HCT116 (cell line): ENCODE data around the gene NR4A1. TPM values are rescaled to one million over a fixed set of nuclear protein-coding genes. Genes with fewer than 3 reads are reported as not detected.

Experiments used
- ATAC-seq: fragments of 200-7000 bp; cut with Tn5 transposase; 2 replicates; pipeline ENCODE4 v1.9.1; 2020; ENCODE audit warnings: mild to moderate bottlenecking, moderate library complexity
- BruUV-seq: library from RNA; stranded (reverse); fragments of 400-500 nt; replicated peaks from 2 replicates; lab custom pipeline; 2021; lab: Mats Ljungman, UMichigan
- CTCF ChIA-PET: fragments of 300-600 bp; sonication (Branson Sonifier 250); formaldehyde crosslinking; loops from one replicate; lab custom pipeline; 2021; ENCODE audit warnings: antibody characterized with exemption; lab: Charles Lee
- POLR2A ChIA-PET: fragments of 300-600, 350-600 bp; sonication (Branson Sonifier 250); formaldehyde crosslinking; loops from one replicate; lab custom pipeline; 2021; ENCODE audit warnings: antibody characterized with exemption; lab: Charles Lee
- RAD21 ChIA-PET, 2 experiments: fragments of 300-600 bp; sonication (Branson Sonifier 250); formaldehyde crosslinking; loops; one replicate each; lab custom pipeline; 2023; ENCODE audit warnings: low total read pairs in 2 of 2; ENCODE audit not compliant: uncharacterized antibody in 2 of 2, unreplicated experiment in 2 of 2, low non-redundant PET in 1 of 2; lab: Charles Lee
- DNase-seq: peaks from one replicate; pipeline ENCODE4 v3.0.0-alpha.2; 2010; ENCODE audit warnings: low read depth, low spot score
- H2AFZ ChIP-seq: fragments of 200-600 bp; shearing (Covaris generic), sonication (generic); 2 replicates; pipeline ENCODE4 v1.6.1; 2017; ENCODE audit warnings: low read depth, mixed run types, mixed read lengths, antibody characterized with exemption, low read length; ENCODE audit not compliant: poor library complexity, severe bottlenecking
- H3K27ac ChIP-seq: 2 replicates; pipeline ENCODE4 v1.5.1; 2012; ENCODE audit warnings: low read depth, low read length
- H3K27me3 ChIP-seq: fragments of 200-600 bp; sonication (generic); 2 replicates; pipeline ENCODE4 v1.6.1; 2016; ENCODE audit warnings: mixed run types, low read length, mixed read lengths; ENCODE audit not compliant: insufficient read depth
- H3K36me3 ChIP-seq, 2 experiments: fragments of 200-500 bp in 1 of 2; fragments of 200-600 bp in 1 of 2; sonication (Bioruptor generic) in 1 of 2; sonication (generic) in 1 of 2; 2 replicates each; pipeline versions ENCODE4 v1.5.1 to v1.6.1; 2014 to 2016; ENCODE audit warnings: low read length in 2 of 2, inconsistent platforms in 1 of 2, mixed read lengths in 1 of 2, mixed run types in 1 of 2; ENCODE audit not compliant: insufficient read depth in 2 of 2, control insufficient read depth in 1 of 2
- H3K4me1 ChIP-seq, 2 experiments: fragments of 200-600 bp in 1 of 2; sonication (generic) in 1 of 2; 2 replicates each; pipeline versions ENCODE4 v1.5.1 to v1.6.1; 2012 to 2017; ENCODE audit warnings: low read length in 2 of 2, inconsistent platforms in 1 of 2, mild to moderate bottlenecking in 1 of 2, mixed read lengths in 1 of 2, mixed run types in 1 of 2, moderate library complexity in 1 of 2; ENCODE audit not compliant: insufficient read depth in 2 of 2, control insufficient read depth in 1 of 2
- H3K4me2 ChIP-seq: fragments of 200-600 bp; sonication (generic); 2 replicates; pipeline ENCODE4 v1.6.1; 2017; ENCODE audit warnings: mixed run types, low read length, mixed read lengths
- H3K4me3 ChIP-seq, 2 experiments: fragments of 200-600 bp in 1 of 2; sonication (generic) in 1 of 2; replicated peaks in 1 of 2; 2 replicates each; pipeline ENCODE4 v1.5.1; 2011 to 2016; ENCODE audit warnings: low read length in 2 of 2, control low read depth in 1 of 2, low read depth in 1 of 2, mild to moderate bottlenecking in 1 of 2, mixed read lengths in 1 of 2, mixed run types in 1 of 2
- H3K79me2 ChIP-seq: fragments of 200-600 bp; sonication (generic); 2 replicates; pipeline ENCODE4 v1.6.1; 2017; ENCODE audit warnings: mild to moderate bottlenecking, mixed run types, low read length, moderate library complexity, mixed read lengths; ENCODE audit not compliant: insufficient read depth
- H3K9ac ChIP-seq: fragments of 200-600 bp; sonication (generic); 2 replicates; pipeline ENCODE4 v1.6.1; 2016; ENCODE audit warnings: low read length, mixed read lengths
- H3K9me2 ChIP-seq: fragments of 200-600 bp; sonication (generic), shearing (Covaris generic); 2 replicates; pipeline ENCODE4 v1.6.1; 2017; ENCODE audit warnings: mixed run types, mild to moderate bottlenecking, moderate library complexity; ENCODE audit not compliant: insufficient read depth
- H3K9me3 ChIP-seq, 2 experiments: fragments of 200-500 bp in 1 of 2; fragments of 200-600 bp in 1 of 2; sonication (Bioruptor generic) in 1 of 2; sonication (generic) in 1 of 2; 2 replicates each; pipeline ENCODE4 v1.6.1; 2014 to 2017; ENCODE audit warnings: low read length in 2 of 2, mixed read lengths in 2 of 2, inconsistent platforms in 1 of 2, low read depth in 1 of 2, mild to moderate bottlenecking in 1 of 2, mixed run types in 1 of 2, moderate library complexity in 1 of 2; ENCODE audit not compliant: control insufficient read depth in 1 of 2, insufficient read depth in 1 of 2
- H4K20me1 ChIP-seq: fragments of 200-600 bp; sonication (generic), shearing (Covaris generic); 2 replicates; pipeline ENCODE4 v1.6.1; 2017; ENCODE audit warnings: mixed run types, mild to moderate bottlenecking, moderate library complexity; ENCODE audit not compliant: insufficient read depth
- ATF3 ChIP-seq: IDR thresholded peaks from 2 replicates; pipeline ENCODE4 v1.6.1; 2012
- CTCF ChIP-seq, 3 experiments: fragments of 200-600 bp in 1 of 3; sonication (generic) in 1 of 3; IDR thresholded peaks in 2 of 3; conservative IDR thresholded peaks in 1 of 3; 2 replicates each; pipeline ENCODE4 v1.5.1; 2012 to 2017; ENCODE audit warnings: low read depth in 2 of 3, low read length in 2 of 3, antibody characterized with exemption in 1 of 3, borderline replicate concordance in 1 of 3, control low read depth in 1 of 3, mild to moderate bottlenecking in 1 of 3, mixed read lengths in 1 of 3, mixed run types in 1 of 3, moderate library complexity in 1 of 3; ENCODE audit not compliant: insufficient read depth in 1 of 3
- ELF1 ChIP-seq: IDR thresholded peaks from 2 replicates; pipeline ENCODE4 v1.6.1; 2012; ENCODE audit warnings: low read depth, borderline replicate concordance
- EZH2 ChIP-seq: fragments of 200-600 bp; sonication (generic); IDR thresholded peaks from 2 replicates; pipeline ENCODE4 v1.6.1; 2017; ENCODE audit warnings: antibody characterized with exemption, mixed run types
- JUND ChIP-seq: IDR thresholded peaks from 2 replicates; pipeline ENCODE4 v1.6.1; 2012
- MAX ChIP-seq: IDR thresholded peaks from 2 replicates; pipeline ENCODE4 v1.6.1; 2012
- RAD21 ChIP-seq: IDR thresholded peaks from 2 replicates; pipeline ENCODE4 v1.6.1; 2012; ENCODE audit warnings: low read depth, mild to moderate bottlenecking
- SIN3A ChIP-seq: IDR thresholded peaks from 2 replicates; pipeline ENCODE4 v1.6.1; 2012; ENCODE audit warnings: low read depth
- TCF7L2 ChIP-seq: IDR thresholded peaks from 2 replicates; pipeline ENCODE4 v1.7.0; 2011; ENCODE audit warnings: borderline replicate concordance, inconsistent platforms; ENCODE audit not compliant: insufficient read depth, insufficient read length; ENCODE audit errors: extremely low read depth
- ZNF274 ChIP-seq: fragments of 200-500 bp; sonication (Bioruptor generic); IDR thresholded peaks from 2 replicates; pipeline ENCODE4 v1.6.1; 2014; ENCODE audit warnings: mild to moderate bottlenecking, low read depth, low read length, inconsistent platforms
- intact Hi-C: fragments of 100-400 bp; cut with micrococcal nuclease; formaldehyde crosslinking; loops from 2 replicates; pipeline ENCODE4 v1.10.0; 2022
- total RNA-seq: library from RNA; stranded (reverse); gene quantifications from one replicate; pipeline ENCODE4 v1.2.1, GENCODE V29; 2021; ENCODE audit not compliant: unreplicated experiment

The NR4A1 gene
- total RNA-seq, 1 experiment from 2014 or later: 35.3 TPM

- no peak for TF ChIP-seq TCF7L2
- TF ChIP-seq MAX: no peak
- TF ChIP-seq RAD21: no peak
- no peak for TF ChIP-seq JUND
- TF ChIP-seq SIN3A: no peak
- TF ChIP-seq ZNF274: no peak
These were observed 45.1 kb upstream of the NR4A1 start (continued) for GRCh38 chr12:52005903-52006703.

GRCh38 chr12:52006726-52007157, 44.5 kb upstream of the NR4A1 start, which contains the start of gene TAMALIN:
Gene TAMALIN (plus strand): TSS chr12:52006946. CDS start chr12:52007020, 74 bp downstream.
- no peak for ATAC-seq
- no peak for DNase-seq
- no peak within 1 kb of the TSS for H3K27ac ChIP-seq
- no peaks in the 10 kb centered on the region for H4K20me1 ChIP-seq
- no peaks in the 10 kb centered on the region for H3K27me3 ChIP-seq
- TF ChIP-seq ELF1: no peak
- TF ChIP-seq JUND: no peak
- no peak for TF ChIP-seq CTCF (IDR thresholded peaks at IDR 0.05 in 2 of 3, conservative IDR thresholded peaks at IDR 0.05 in 1 of 3; ENCODE audit: borderline replicate concordance in 1 of 3, insufficient read depth in 1 of 3, low read depth in 2 of 3, low read length in 2 of 3)
- no peak for TF ChIP-seq EZH2
- TF ChIP-seq ATF3: no peak
- H3K79me2 ChIP-seq: no peaks in the 10 kb centered on the region
- no peak within 1 kb of the TSS for H3K4me2 ChIP-seq
- peaks cover 0 to 7% of the 10 kb centered on the region in 2 experiments; a peak in 2 of 4 replicates for H3K4me1 ChIP-seq
- CTCF ChIA-PET: interaction anchor here (5.5 kb wide), 1 partner anchor 14 kb away, joined by 137 read pairs; no protein-coding TSS in a partner anchor
- H3K9me3 ChIP-seq: no peaks in the 10 kb centered on the region
- RAD21 ChIA-PET: no interaction called here
- intact Hi-C loops: no loop called here
- no TSS peak for BruUV-seq
- H3K9me2 ChIP-seq: no peaks in the 10 kb centered on the region
- no peak within 1 kb of the TSS for H2AFZ ChIP-seq
- H3K4me3 ChIP-seq: no peak within 1 kb of the TSS
- POLR2A ChIA-PET: no interaction called here
- no peaks in the 10 kb centered on the region for H3K36me3 ChIP-seq
- no peak within 1 kb of the TSS for H3K9ac ChIP-seq
